Measurements from ENCODE around the gene CLRN2.
A peak's percentile ranks its signal among the peaks of the same experiment; 100 is the strongest.

CLRN2 gene

GRCh38 chr4:17511509-17511949 is 3.4 kb upstream of the CLRN2 start:
- TF ChIP-seq ZNF155 (tag by site-specific recombination; IDR thresholded peaks at IDR 0.05) (no peak), ZBTB26 (tag by site-specific recombination; optimal IDR thresholded peaks at IDR 0.05) (peak; percentile 75), ZBTB20 (tag by site-specific recombination; IDR thresholded peaks at IDR 0.05) (peak; percentile 15; the same call in 1 of the 2 replicates), ZBTB10 (tag by site-specific recombination; IDR thresholded peaks at IDR 0.05) (0 out of 2 replicates have a peak, but pooled peaks have one; percentile 41), PATZ1 (tag by site-specific recombination; IDR thresholded peaks at IDR 0.05) (peak; percentile 61; the same call in 1 of the 2 replicates), ZNF501 (tag by site-specific recombination; IDR thresholded peaks at IDR 0.05) (no peak), ZNF112 (tag by site-specific recombination; IDR thresholded peaks at IDR 0.05) (no peak), GLIS2 (tag by site-specific recombination; IDR thresholded peaks at IDR 0.05) (peak; percentile 67), ZNF404 (tag by site-specific recombination; IDR thresholded peaks at IDR 0.05) (no peak)

GRCh38 chr4:17511950-17512795 is 2.8 kb upstream of the CLRN2 start, which contains the start of gene QDPR:
QDPR (minus strand) TSS chr4:17512090; CDS start chr4:17512054, 36 bp downstream.
- CTCF ChIA-PET, result interaction anchor here (0.6 kb wide), 1 partner anchor 617 kb away, joined by 3 read pairs; no protein-coding TSS in a partner anchor
- H3K36me3 ChIP-seq (ENCODE audit: control insufficient read depth in 2 of 2, insufficient read depth in 1 of 2, low read length in 2 of 2), result peaks cover 0 to 11% of the 10 kb centered on the region in 2 experiments; a peak in 1 of 3 replicates
- POLR2A ChIA-PET, result no interaction called here
- H3K9me3 ChIP-seq (ENCODE audit: control insufficient read depth, insufficient read depth, low read depth, low read length), result no peaks in the 10 kb centered on the region
- H3K4me1 ChIP-seq (ENCODE audit: control insufficient read depth, insufficient read depth, low read length), result no peaks in the 10 kb centered on the region
- peak within 1 kb of the TSS; percentile 19; the same call in 1 of the 2 replicates for H3K27ac ChIP-seq (ENCODE audit: extremely low read depth, low read depth, low read length)
- H3K4me3 ChIP-seq (ENCODE audit: low read depth, low read length), result peak within 1 kb of the TSS; percentile 42
- TF ChIP-seq ZNF704 (tag by site-specific recombination; IDR thresholded peaks at IDR 0.05) (no peak), GLIS1 (tag by site-specific recombination; IDR thresholded peaks at IDR 0.05) (0 out of 2 replicates have a peak, but pooled peaks have one; percentile 30), ZNF302 (tag by site-specific recombination; IDR thresholded peaks at IDR 0.05; ENCODE audit: low read depth) (no peak), YY1 (tag by site-specific recombination; IDR thresholded peaks at IDR 0.05) (0 out of 2 replicates have a peak, but pooled peaks have one; percentile 26), SCRT2 (tag by site-specific recombination; IDR thresholded peaks at IDR 0.05) (no peak), ZNF335 (tag by site-specific recombination; conservative IDR thresholded peaks at IDR 0.05) (peak; percentile 46; the same call in 1 of the 2 replicates), ZNF26 (tag by site-specific recombination; IDR thresholded peaks at IDR 0.05) (no peak), ZNF670 (tag by site-specific recombination; IDR thresholded peaks at IDR 0.05; ENCODE audit: low read depth) (no peak), PATZ1 (tag by site-specific recombination; IDR thresholded peaks at IDR 0.05) (0 out of 2 replicates have a peak, but pooled peaks have one; percentile 2), ZNF341 (tag by site-specific recombination; IDR thresholded peaks at IDR 0.05; ENCODE audit: low read depth) (peak; percentile 63), SP2 (tag by site-specific recombination; IDR thresholded peaks at IDR 0.05) (peak; percentile 43; the same call in 1 of the 2 replicates), ZBTB8A (tag by site-specific recombination; IDR thresholded peaks at IDR 0.05) (peak; percentile 54), ZNF660 (tag by site-specific recombination; IDR thresholded peaks at IDR 0.05) (no peak), ZNF654 (tag by site-specific recombination; IDR thresholded peaks at IDR 0.05; ENCODE audit: low read depth) (0 out of 2 replicates have a peak, but pooled peaks have one; percentile 22)

More at GRCh38 chr4:17511509-17511949, 3.4 kb upstream of the CLRN2 start:
- H3K36me3 ChIP-seq (ENCODE audit: control insufficient read depth in 2 of 2, insufficient read depth in 1 of 2, low read length in 2 of 2), result peaks cover 0 to 16% of the 10 kb centered on the region in 2 experiments; a peak in 1 of 3 replicates
- POLR2A ChIA-PET, result no interaction called here
- peak overlapping the region; percentile 19; the same call in 1 of the 2 replicates for H3K27ac ChIP-seq (ENCODE audit: extremely low read depth, low read depth, low read length)
- no peaks in the 10 kb centered on the region for H3K9me3 ChIP-seq (ENCODE audit: control insufficient read depth, insufficient read depth, low read depth, low read length)
- CTCF ChIA-PET, result interaction anchor here (0.6 kb wide), 1 partner anchor 721 kb away, joined by 3 read pairs; no protein-coding TSS in a partner anchor
- H3K4me3 ChIP-seq (ENCODE audit: low read depth, low read length), result peak overlapping the region; percentile 42
- no peaks in the 10 kb centered on the region for H3K4me1 ChIP-seq (ENCODE audit: control insufficient read depth, insufficient read depth, low read length)
